Measurements from ENCODE around the gene LGALS7B.
"Not testable (repeated sequence)": the region's sequence is repeated elsewhere in the genome, so short reads cannot be mapped to it uniquely, and the experiment has no call there.

LGALS7B gene

GRCh38 chr19:38770228-38770948 lies 18.6 kb upstream of the LGALS7B start:
- DNase-seq (ENCODE audit: low read depth): not testable (repeated sequence)

- DNase-seq (ENCODE audit: low read depth): not testable (repeated sequence)
Measured at GRCh38 chr19:38770949-38771275, 18.1 kb upstream of the LGALS7B start.

- not testable (repeated sequence) for DNase-seq (ENCODE audit: low read depth)
Measured at GRCh38 chr19:38771569-38771968, 17.4 kb upstream of the LGALS7B start.

- DNase-seq (ENCODE audit: low read depth): no peak
Measured at GRCh38 chr19:38773469-38774177, 15.4 kb upstream of the LGALS7B start, which contains the start of gene LGALS7. Gene LGALS7, minus strand, starts transcription at chr19:38773517. Its CDS starts 25 bp downstream, at chr19:38773492.

- no peak for DNase-seq (ENCODE audit: low read depth)
Measured at GRCh38 chr19:38774181-38774950, 14.6 kb upstream of the LGALS7B start.

- DNase-seq (ENCODE audit: low read depth): no peak
Measured at GRCh38 chr19:38778733-38779132, 10.3 kb upstream of the LGALS7B start.

GRCh38 chr19:38780443-38780842 lies 8.6 kb upstream of the LGALS7B start:
- DNase-seq (ENCODE audit: low read depth): no peak

- no peak for DNase-seq (ENCODE audit: low read depth)
Measured at GRCh38 chr19:38781058-38781457, 7.9 kb upstream of the LGALS7B start.

- DNase-seq (ENCODE audit: low read depth): not testable (repeated sequence)
Measured at GRCh38 chr19:38782212-38782611, 6.8 kb upstream of the LGALS7B start.

GRCh38 chr19:38784224-38784623 lies 4.8 kb upstream of the LGALS7B start:
- no peak for DNase-seq (ENCODE audit: low read depth)

- DNase-seq (ENCODE audit: low read depth): no peak
Measured at GRCh38 chr19:38785187-38785699, 3.8 kb upstream of the LGALS7B start.

- not testable (repeated sequence) for DNase-seq (ENCODE audit: low read depth)
Measured at GRCh38 chr19:38786061-38786460, 2.9 kb upstream of the LGALS7B start.

GRCh38 chr19:38786572-38787265 lies 2.3 kb upstream of the LGALS7B start:
- DNase-seq (ENCODE audit: low read depth): no peak

GRCh38 chr19:38790507-38791403 lies 1.8 kb downstream of the LGALS7B start:
- not testable (repeated sequence) for DNase-seq (ENCODE audit: low read depth)

- not testable (repeated sequence) for DNase-seq (ENCODE audit: low read depth)
Measured at GRCh38 chr19:38791451-38792064, 2.6 kb downstream of the LGALS7B start.

GRCh38 chr19:38792250-38793111 lies 3.5 kb downstream of the LGALS7B start:
- no peak for DNase-seq (ENCODE audit: low read depth)

GRCh38 chr19:38793177-38793576 lies 4.2 kb downstream of the LGALS7B start:
- no peak for DNase-seq (ENCODE audit: low read depth)

- DNase-seq (ENCODE audit: low read depth): no peak
Measured at GRCh38 chr19:38793671-38794070, 4.7 kb downstream of the LGALS7B start.

- DNase-seq (ENCODE audit: low read depth): no peak
Measured at GRCh38 chr19:38795549-38795948, 6.5 kb downstream of the LGALS7B start.
